SK-N-SH (cell line): ENCODE results near the gene SGPL1. TPM values are rescaled to one million over a fixed set of nuclear protein-coding genes. Genes with fewer than 3 reads are reported as not detected.

Experiments
- CTCF ChIA-PET: fragments of 300-600, 350-600 bp; formaldehyde crosslinking; extraction: SDS; loops from one replicate; lab custom pipeline; 2021; lab: Yijun Ruan, JAX
- POLR2A ChIA-PET: fragments of 350-600 bp; sonication (Branson Sonifier 250); formaldehyde crosslinking; extraction: SDS; loops from one replicate; lab custom pipeline; 2020; ENCODE audit warnings: antibody characterized with exemption, inconsistent platforms; lab: Yijun Ruan, JAX
- DNase-seq: peaks from one replicate; pipeline ENCODE4 v3.0.0; 2012
- H2AFZ ChIP-seq: fragments of 200-600 bp; sonication (generic); 2 replicates; pipeline ENCODE4 v1.8.1; 2016; ENCODE audit warnings: antibody characterized with exemption, mild to moderate bottlenecking, low read depth
- H3F3A ChIP-seq: fragments of 200-600 bp; sonication (generic); replicated peaks from 2 replicates; pipeline ENCODE3; 2016; ENCODE audit warnings: antibody characterized with exemption, mild to moderate bottlenecking; ENCODE audit not compliant: insufficient read depth
- H3K27ac ChIP-seq, 2 experiments: fragments of 200-500 bp in 1 of 2; fragments of 200-600 bp in 1 of 2; sonication (Bioruptor generic) in 1 of 2; sonication (generic), shearing (Covaris generic) in 1 of 2; 2 replicates each; pipeline versions ENCODE4 v1.5.1 to v1.6.1; 2014 to 2016; ENCODE audit warnings: low read depth in 2 of 2, inconsistent platforms in 1 of 2, low read length in 1 of 2, mild to moderate bottlenecking in 1 of 2, mixed read lengths in 1 of 2
- H3K27me3 ChIP-seq: fragments of 200-600 bp; sonication (generic), shearing (Covaris generic); 2 replicates; pipeline ENCODE4 v1.6.1; 2016; ENCODE audit warnings: mixed run types; ENCODE audit not compliant: insufficient read depth
- H3K36me3 ChIP-seq, 2 experiments: fragments of 200-500 bp in 1 of 2; fragments of 200-600 bp in 1 of 2; sonication (Bioruptor generic) in 1 of 2; sonication (generic) in 1 of 2; replicated peaks in 1 of 2; 2 replicates each; pipeline versions ENCODE3 to v1.5.1; 2014 to 2016; ENCODE audit warnings: low read length in 1 of 2, mild to moderate bottlenecking in 1 of 2; ENCODE audit not compliant: insufficient read depth in 2 of 2, control insufficient read depth in 1 of 2
- H3K4me1 ChIP-seq, 2 experiments: fragments of 200-500 bp in 1 of 2; fragments of 200-600 bp in 1 of 2; sonication (Bioruptor generic) in 1 of 2; sonication (generic), shearing (Covaris generic) in 1 of 2; 2 replicates each; pipeline versions ENCODE4 v1.5.1 to v1.6.1; 2014 to 2016; ENCODE audit warnings: low read depth in 1 of 2, low read length in 1 of 2, mixed run types in 1 of 2; ENCODE audit not compliant: insufficient read depth in 2 of 2, control insufficient read depth in 1 of 2
- H3K4me2 ChIP-seq: fragments of 200-600 bp; sonication (generic), shearing (Covaris generic); 2 replicates; pipeline ENCODE4 v1.6.1; 2017; ENCODE audit warnings: mixed run types
- H3K4me3 ChIP-seq, 2 experiments: fragments of 200-500 bp in 1 of 2; fragments of 200-600 bp in 1 of 2; sonication (Bioruptor generic) in 1 of 2; sonication (generic), shearing (Covaris generic) in 1 of 2; 2 replicates each; pipeline versions ENCODE4 v1.5.1 to v1.8.1; 2014 to 2016; ENCODE audit warnings: low read depth in 2 of 2, inconsistent platforms in 1 of 2, low read length in 1 of 2, mild to moderate bottlenecking in 1 of 2, mixed read lengths in 1 of 2, moderate library complexity in 1 of 2
- H3K79me2 ChIP-seq: fragments of 200-600 bp; sonication (generic); 2 replicates; pipeline ENCODE4 v1.8.1; 2017; ENCODE audit warnings: mild to moderate bottlenecking; ENCODE audit not compliant: insufficient read depth
- H3K9ac ChIP-seq: fragments of 200-600 bp; sonication (generic); 2 replicates; pipeline ENCODE4 v1.6.1; 2017; ENCODE audit warnings: mixed run types
- H3K9me2 ChIP-seq: fragments of 200-600 bp; sonication (generic); 2 replicates; pipeline ENCODE4 v1.6.1; 2017; ENCODE audit warnings: mixed run types
- H3K9me3 ChIP-seq: fragments of 200-600 bp; sonication (generic); 2 replicates; pipeline ENCODE4 v1.6.1; 2017; ENCODE audit warnings: mixed run types, mild to moderate bottlenecking, moderate library complexity
- H4K20me1 ChIP-seq: fragments of 200-600 bp; sonication (generic); 2 replicates; pipeline ENCODE4 v1.6.1; 2017; ENCODE audit warnings: mild to moderate bottlenecking, mixed run types; ENCODE audit not compliant: insufficient read depth
- ELF1 ChIP-seq: IDR thresholded peaks from 2 replicates; pipeline ENCODE4 v1.4.0; 2012
- EZH2phosphoT487 ChIP-seq: fragments of 200-600 bp; sonication (generic); IDR thresholded peaks from 2 replicates; pipeline ENCODE4 v1.6.1; 2017; ENCODE audit warnings: low read depth, mixed run types, mild to moderate bottlenecking, antibody characterized with exemption, moderate library complexity, borderline replicate concordance
- FOSL2 ChIP-seq: IDR thresholded peaks from 2 replicates; pipeline ENCODE4 v1.4.0; 2012; ENCODE audit warnings: low read depth, mild to moderate bottlenecking, moderate library complexity, borderline replicate concordance
- FOXJ3 ChIP-seq: sonication (generic); formaldehyde crosslinking; IDR thresholded peaks from 2 replicates; pipeline ENCODE4 v1.5.1; 2020; ENCODE audit warnings: mild to moderate bottlenecking, missing genetic modification reagents
- MAX ChIP-seq: IDR thresholded peaks from 2 replicates; pipeline ENCODE4 v1.4.0; 2012; ENCODE audit warnings: low read depth
- MEF2A ChIP-seq: IDR thresholded peaks from 2 replicates; pipeline ENCODE4 v1.4.0; 2012; ENCODE audit warnings: low read depth, borderline replicate concordance
- MXI1 ChIP-seq: IDR thresholded peaks from 2 replicates; pipeline ENCODE4 v1.6.1; 2012; ENCODE audit warnings: mild to moderate bottlenecking, low read depth, low read length, improper control_type of control experiment
- NFIC ChIP-seq: IDR thresholded peaks from 2 replicates; pipeline ENCODE4 v1.4.0; 2012; ENCODE audit warnings: borderline replicate concordance
- NRF1 ChIP-seq: IDR thresholded peaks from 2 replicates; pipeline ENCODE4 v1.6.1; 2012; ENCODE audit warnings: low read depth, mild to moderate bottlenecking, low read length
- REST ChIP-seq: IDR thresholded peaks from 2 replicates; pipeline ENCODE4 v1.6.1; 2012; ENCODE audit warnings: mild to moderate bottlenecking, low read depth, low read length, moderate library complexity
- RXRA ChIP-seq: IDR thresholded peaks from 2 replicates; pipeline ENCODE4 v1.4.0; 2012; ENCODE audit warnings: low read depth, mild to moderate bottlenecking, borderline replicate concordance
- SIN3A ChIP-seq: IDR thresholded peaks from 2 replicates; pipeline ENCODE4 v1.6.1; 2012; ENCODE audit warnings: low read depth, mild to moderate bottlenecking, low read length, moderate library complexity, borderline replicate concordance
- TAF1 ChIP-seq: IDR thresholded peaks from 2 replicates; pipeline ENCODE4 v1.6.1; 2012; ENCODE audit warnings: low read depth, mild to moderate bottlenecking, low read length, moderate library complexity, borderline replicate concordance
- TEAD4 ChIP-seq: IDR thresholded peaks from 2 replicates; pipeline ENCODE4 v1.4.0; 2012; ENCODE audit warnings: mild to moderate bottlenecking, borderline replicate concordance; ENCODE audit not compliant: insufficient read depth
- USF2 ChIP-seq: fragments of 150-350 bp; IDR thresholded peaks from 2 replicates; pipeline ENCODE4 v1.6.1; 2017; ENCODE audit warnings: antibody characterized with exemption, low read length, low read depth, borderline replicate concordance
- ZBTB33 ChIP-seq: IDR thresholded peaks from 2 replicates; pipeline ENCODE4 v1.4.0; 2012; ENCODE audit warnings: low read depth, borderline replicate concordance
- WGBS: methylation state at CpG from one replicate; pipeline ENCODE4 v1.1.6; 2017; ENCODE audit warnings: low lambda C conversion rate; 5-methylcytosine and 5-hydroxymethylcytosine counted together
- polyA plus RNA-seq, 3 experiments: library from polyadenylated mRNA; depleted of rRNA; stranded (reverse); fragments of >200 nt; gene quantifications; 2 replicates each; pipeline ENCODE4 v1.2.3, GENCODE V29; 2012

Gene SGPL1
- polyA plus RNA-seq, 1 of the 3 experiments (the other 2 are of a cell fraction): 11.8 TPM

GRCh38 chr10:70856454-70856853, 40.7 kb downstream of the SGPL1 start:
- H3K4me3 ChIP-seq: no peak overlapping the region
- CTCF ChIA-PET: no interaction called here
- no peak for DNase-seq

More at GRCh38 chr10:70856454-70856853, 40.7 kb downstream of the SGPL1 start:
- Histone ChIP-seq H3K27ac (peak overlapping the region in 1 of 2 experiments; percentile 96; a peak in 2 of 4 replicates), H3F3A (no peaks in the 10 kb centered on the region), H4K20me1 (no peaks in the 10 kb centered on the region), H3K4me1 (peaks cover 0 to 30% of the 10 kb centered on the region in 2 experiments; a peak in 2 of 4 replicates), H3K9me2 (no peaks in the 10 kb centered on the region), H3K9ac (no peak overlapping the region), H3K9me3 (no peaks in the 10 kb centered on the region), H2AFZ (no peak overlapping the region), H3K79me2 (no peaks in the 10 kb centered on the region; the same call in 1 of the 2 replicates), H3K36me3 (peaks cover 68 to 75% of the 10 kb centered on the region in 2 experiments), H3K27me3 (no peaks in the 10 kb centered on the region), H3K4me2 (no peak overlapping the region)
- 76% methylated on average over 2 of the region's 2 CpGs for WGBS
- POLR2A ChIA-PET: no interaction called here
- no peak for TF ChIP-seq MEF2A
- no peak for TF ChIP-seq NRF1
- no peak for TF ChIP-seq TEAD4
- no peak for TF ChIP-seq ELF1
- TF ChIP-seq TAF1: no peak
- no peak for TF ChIP-seq USF2
- no peak for TF ChIP-seq SIN3A
- no peak for TF ChIP-seq FOXJ3 (CRISPR knock-in tag)
- no peak for TF ChIP-seq EZH2phosphoT487
- TF ChIP-seq MAX: no peak
- TF ChIP-seq ZBTB33: no peak
- TF ChIP-seq NFIC: no peak
- TF ChIP-seq RXRA: no peak
- TF ChIP-seq MXI1: no peak
- no peak for TF ChIP-seq REST
- no peak for TF ChIP-seq FOSL2
